Fibroblast of the aortic adventitia (primary cell): ENCODE results near the gene CHCHD1. TPM values are rescaled to one million over a fixed set of nuclear protein-coding genes. Genes with fewer than 3 reads are reported as not detected.
"Not testable (repeated sequence)": the region's sequence is repeated elsewhere in the genome, so short reads cannot be mapped to it uniquely, and the experiment has no call there.

Experiments used
- DNase-seq: peaks from one replicate; pipeline ENCODE4 v3.0.0-alpha.2; 2010; ENCODE audit warnings: low read depth
- H3K4me3 ChIP-seq: 2 replicates; pipeline ENCODE4 v1.5.1; 2011; ENCODE audit warnings: low read depth, mild to moderate bottlenecking, control low read depth, low read length, moderate library complexity
- total RNA-seq: library from RNA; depleted of rRNA; stranded (reverse); fragments of >200 nt; gene quantifications from 2 replicates; pipeline ENCODE4 v1.2.3, GENCODE V29; 2012; ENCODE audit warnings: low replicate concordance
- TF ChIP-seq, protein P1 (sequence below): IDR thresholded peaks from 2 replicates; pipeline ENCODE4 v1.5.1; 2011; ENCODE audit warnings: mild to moderate bottlenecking, low read length, control low read depth, inconsistent platforms; ENCODE audit not compliant: insufficient read depth

Gene CHCHD1
- 12.9 and 20.9 TPM in 2 replicates for total RNA-seq

DNA sequence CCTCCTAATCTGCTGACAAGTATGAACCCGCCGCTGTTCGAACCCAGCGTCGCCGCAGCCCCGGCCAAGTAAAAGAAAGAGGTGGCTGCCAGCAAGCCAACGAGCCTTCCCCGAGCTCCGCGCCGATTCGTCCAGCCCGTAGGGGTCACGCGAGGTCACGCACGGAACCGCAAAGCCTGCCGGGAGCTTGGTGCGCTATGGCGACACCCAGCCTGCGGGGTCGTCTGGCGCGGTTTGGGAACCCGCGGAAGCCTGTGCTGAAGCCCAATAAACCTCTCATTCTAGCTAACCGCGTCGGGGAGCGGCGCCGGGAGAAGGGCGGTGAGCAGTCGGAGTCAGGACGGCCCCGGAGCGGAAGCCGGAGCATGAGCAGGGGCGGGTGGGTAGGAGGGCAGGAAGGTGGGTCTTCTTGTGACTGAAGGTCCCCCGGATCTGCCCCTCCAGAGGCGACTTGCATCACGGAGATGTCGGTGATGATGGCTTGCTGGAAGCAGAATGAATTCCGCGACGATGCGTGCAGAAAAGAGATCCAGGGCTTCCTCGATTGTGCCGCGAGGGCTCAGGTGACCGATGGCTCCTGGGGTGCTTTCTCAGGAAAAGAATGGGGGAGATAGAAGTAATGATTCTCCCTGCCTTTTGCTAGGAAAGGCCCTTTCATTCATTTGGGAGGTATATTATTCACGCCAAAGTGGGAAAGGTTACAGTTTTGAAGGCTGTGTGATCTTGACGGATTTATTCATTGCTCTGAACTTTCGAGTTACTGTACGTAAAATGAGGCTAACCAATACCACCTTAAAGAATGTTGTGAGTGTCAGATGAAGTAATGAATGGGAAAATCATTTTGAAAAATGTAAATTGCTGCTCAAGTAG is at the start of gene CHCHD1:
CHCHD1 (plus strand) TSS at position 170 of the 870 bp plus-strand sequence; CDS start at position 198, 28 bp downstream.
- peak; percentile 84 for DNase-seq
- H3K4me3 ChIP-seq = peak within 1 kb of the TSS; percentile 92
- TF ChIP-seq, protein P1, sequence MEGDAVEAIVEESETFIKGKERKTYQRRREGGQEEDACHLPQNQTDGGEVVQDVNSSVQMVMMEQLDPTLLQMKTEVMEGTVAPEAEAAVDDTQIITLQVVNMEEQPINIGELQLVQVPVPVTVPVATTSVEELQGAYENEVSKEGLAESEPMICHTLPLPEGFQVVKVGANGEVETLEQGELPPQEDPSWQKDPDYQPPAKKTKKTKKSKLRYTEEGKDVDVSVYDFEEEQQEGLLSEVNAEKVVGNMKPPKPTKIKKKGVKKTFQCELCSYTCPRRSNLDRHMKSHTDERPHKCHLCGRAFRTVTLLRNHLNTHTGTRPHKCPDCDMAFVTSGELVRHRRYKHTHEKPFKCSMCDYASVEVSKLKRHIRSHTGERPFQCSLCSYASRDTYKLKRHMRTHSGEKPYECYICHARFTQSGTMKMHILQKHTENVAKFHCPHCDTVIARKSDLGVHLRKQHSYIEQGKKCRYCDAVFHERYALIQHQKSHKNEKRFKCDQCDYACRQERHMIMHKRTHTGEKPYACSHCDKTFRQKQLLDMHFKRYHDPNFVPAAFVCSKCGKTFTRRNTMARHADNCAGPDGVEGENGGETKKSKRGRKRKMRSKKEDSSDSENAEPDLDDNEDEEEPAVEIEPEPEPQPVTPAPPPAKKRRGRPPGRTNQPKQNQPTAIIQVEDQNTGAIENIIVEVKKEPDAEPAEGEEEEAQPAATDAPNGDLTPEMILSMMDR = no peak

DNA sequence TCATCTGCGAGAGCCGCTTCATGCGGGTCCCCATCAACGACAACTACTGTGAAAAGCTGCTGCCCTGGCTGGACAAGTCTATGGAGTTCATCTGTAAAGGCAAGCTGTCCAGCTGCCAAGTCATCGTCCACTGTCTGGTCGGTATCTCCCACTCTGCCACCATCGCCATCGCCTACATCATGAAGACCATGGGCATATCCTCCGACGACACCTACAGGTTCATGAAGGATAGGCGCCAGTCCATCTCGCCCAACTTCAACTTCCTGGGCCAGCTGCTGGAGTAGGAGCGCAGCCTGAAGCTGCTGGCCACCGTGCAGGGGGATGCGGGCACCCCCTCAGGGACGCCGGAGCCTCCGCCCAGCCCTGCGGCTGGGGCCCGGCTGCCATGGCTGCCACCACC is 49.4 kb upstream of the CHCHD1 start:
- no peak overlapping the region for H3K4me3 ChIP-seq
- DNase-seq = no peak
- TF ChIP-seq, protein P1 = no peak

DNA sequence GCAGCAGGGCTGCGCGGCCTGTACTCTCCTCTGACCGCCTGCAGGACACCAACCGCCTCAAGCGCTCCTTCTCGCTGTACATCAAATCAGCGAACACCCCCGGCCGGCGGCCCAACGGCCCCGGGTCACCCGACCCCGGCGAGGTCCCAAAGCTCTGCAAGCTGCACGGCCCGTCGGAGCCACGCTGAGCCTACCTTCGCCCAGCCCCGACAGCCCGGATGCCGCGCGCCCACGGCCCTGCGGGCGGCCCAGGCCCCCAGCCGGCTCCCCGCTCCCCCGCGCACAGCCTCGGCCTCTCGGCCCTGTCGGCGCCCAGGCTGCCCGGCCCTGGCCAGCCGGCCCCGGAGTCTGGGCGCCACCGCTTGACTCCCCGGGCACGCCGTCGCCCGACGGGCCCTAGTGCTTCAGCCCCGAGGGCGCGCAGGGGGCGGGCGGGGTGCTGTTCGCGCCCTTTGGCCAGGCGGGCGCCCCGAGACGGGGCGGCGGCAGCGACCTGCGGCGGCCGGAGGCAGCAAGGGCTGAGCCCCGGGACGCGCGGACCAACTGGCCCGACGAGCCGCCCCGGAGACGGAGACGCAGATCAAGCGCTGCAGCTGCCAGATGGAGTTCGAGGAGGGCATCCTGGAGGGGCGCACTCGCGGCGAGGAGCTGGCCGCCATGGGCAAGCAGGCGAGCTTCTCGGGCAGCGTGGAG is 48.8 kb upstream of the CHCHD1 start:
- no peak overlapping the region for H3K4me3 ChIP-seq
- no peak for DNase-seq
- TF ChIP-seq, protein P1 = no peak

DNA sequence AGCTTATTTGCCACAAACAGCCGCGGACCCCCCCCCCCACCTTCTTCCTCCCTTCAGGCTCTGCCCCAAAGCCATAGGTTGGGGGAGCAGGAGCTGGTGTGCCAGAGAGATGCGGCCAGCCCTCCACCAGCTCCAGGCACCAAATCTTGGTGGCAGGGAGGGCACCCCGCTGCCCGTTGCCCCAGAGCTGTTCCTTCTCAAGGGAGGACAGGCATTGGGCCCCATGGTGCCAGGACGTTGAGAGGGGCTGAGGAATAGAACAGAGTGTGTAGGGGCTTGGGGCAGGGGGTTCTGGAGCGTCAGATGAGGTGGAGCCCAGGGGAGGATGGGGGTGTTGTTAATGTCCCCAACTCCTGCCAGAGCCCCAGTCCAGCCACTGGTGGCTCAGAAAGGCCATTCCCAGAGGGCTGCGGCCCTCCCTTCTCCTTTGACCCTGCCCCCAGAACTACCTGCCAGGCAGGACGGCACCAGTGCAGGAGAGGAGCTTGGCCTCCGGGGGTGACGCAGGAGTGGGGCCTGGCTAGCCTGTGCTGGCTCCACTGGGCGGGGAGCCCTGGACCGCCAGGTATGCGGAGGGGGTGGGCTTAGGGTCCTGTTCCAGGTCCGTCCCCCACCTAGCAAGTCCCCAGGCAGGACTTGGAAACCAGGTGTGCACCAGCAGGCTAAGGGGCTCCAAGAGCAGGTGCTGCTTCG is 47.7 kb upstream of the CHCHD1 start:
- TF ChIP-seq, protein P1 = no peak
- no peak overlapping the region for H3K4me3 ChIP-seq
- no peak for DNase-seq

DNA sequence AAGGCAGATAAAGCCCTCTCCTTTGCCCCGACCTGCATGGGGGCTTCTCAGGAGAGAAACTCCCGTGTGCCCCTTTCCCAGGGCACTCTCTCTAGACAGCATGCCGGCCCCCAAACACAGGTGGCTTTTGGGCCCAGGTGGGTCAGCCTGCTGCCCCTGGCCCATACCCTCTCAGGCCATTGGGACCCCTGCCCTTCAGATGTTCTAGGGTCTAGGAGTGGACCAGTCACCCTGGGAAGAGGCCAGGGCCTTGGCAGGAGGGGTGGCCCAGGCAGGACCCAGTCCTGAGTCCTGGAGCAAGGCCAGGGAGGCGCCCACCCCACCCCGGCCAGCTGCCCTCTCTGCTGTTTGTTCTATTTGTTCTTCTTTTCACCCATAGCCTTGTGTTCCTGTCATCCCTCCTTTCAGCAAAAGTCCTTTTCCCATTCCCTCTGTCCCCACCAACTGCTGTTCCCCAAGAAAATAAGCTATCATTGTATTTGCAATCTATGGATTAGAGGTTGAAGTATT is 47.0 kb upstream of the CHCHD1 start:
- no peak overlapping the region for H3K4me3 ChIP-seq
- TF ChIP-seq, protein P1 = no peak
- DNase-seq = no peak

DNA sequence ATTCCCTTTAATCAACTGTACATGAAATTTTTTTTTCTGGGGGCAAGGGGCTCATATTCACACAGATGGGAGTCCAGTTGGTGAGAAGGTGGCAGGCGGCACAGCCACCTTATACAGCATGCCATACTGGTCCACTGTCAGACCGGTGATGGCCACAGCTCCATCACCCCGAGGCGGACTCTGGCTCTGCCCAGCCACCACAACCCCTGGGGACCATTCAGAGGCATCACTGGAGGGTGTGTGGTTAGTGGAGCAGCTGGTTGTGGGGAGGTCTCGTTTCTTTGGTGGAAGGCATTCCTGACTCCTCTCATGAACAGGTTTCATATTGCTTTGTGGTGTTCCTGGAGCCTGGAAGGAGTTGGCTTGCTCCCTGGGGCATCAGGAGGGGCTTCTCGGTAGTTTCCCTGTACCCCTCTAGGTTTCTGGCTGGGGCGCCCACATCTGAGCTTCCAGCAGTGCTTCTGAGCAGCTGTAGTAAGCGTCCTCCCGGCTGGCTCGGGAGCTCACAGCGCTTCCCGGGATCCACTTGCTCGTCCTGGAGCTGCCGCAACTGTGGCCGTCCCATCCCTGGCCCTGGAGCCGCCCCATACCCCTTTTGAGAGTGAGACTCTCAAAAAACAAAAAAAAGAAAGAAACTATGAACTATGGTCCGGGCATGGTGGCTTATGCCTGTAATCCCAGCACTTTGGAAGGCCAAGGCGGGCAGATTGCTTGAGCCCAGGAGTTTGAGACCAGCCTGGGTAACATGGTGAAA is 41.2 kb upstream of the CHCHD1 start:
- DNase-seq, H3K4me3 ChIP-seq: not testable (repeated sequence)
